Measurements from ENCODE around the gene DST.
"Not testable (repeated sequence)": the region's sequence is repeated elsewhere in the genome, so short reads cannot be mapped to it uniquely, and the experiment has no call there.

The DST gene

GRCh38 chr6:56514395-56514794 lies 128.3 kb downstream of the DST start:
- FAIRE-seq = no peak

GRCh38 chr6:56513631-56514030 lies 129.1 kb downstream of the DST start:
- no peak for FAIRE-seq

- no peak for FAIRE-seq
Measured at GRCh38 chr6:56511591-56511990, 131.1 kb downstream of the DST start.

- FAIRE-seq = no peak
Measured at GRCh38 chr6:56510984-56511531, 131.6 kb downstream of the DST start.

- FAIRE-seq = no peak
Measured at GRCh38 chr6:56509031-56509430, 133.7 kb downstream of the DST start.

GRCh38 chr6:56507517-56507916 lies 135.2 kb downstream of the DST start:
- FAIRE-seq = no peak

GRCh38 chr6:56505512-56506260 lies 137.0 kb downstream of the DST start:
- no peak for FAIRE-seq

- no peak for FAIRE-seq
Measured at GRCh38 chr6:56501993-56502392, 140.7 kb downstream of the DST start.

- FAIRE-seq = no peak
Measured at GRCh38 chr6:56499095-56499494, 143.6 kb downstream of the DST start.

GRCh38 chr6:56497691-56498090 lies 145.0 kb downstream of the DST start:
- no peak for FAIRE-seq

- FAIRE-seq = no peak
Measured at GRCh38 chr6:56497240-56497639, 145.4 kb downstream of the DST start.

GRCh38 chr6:56496650-56497049 lies 146.0 kb downstream of the DST start:
- not testable (repeated sequence) for FAIRE-seq

- no peak for FAIRE-seq
Measured at GRCh38 chr6:56495654-56496053, 147.0 kb downstream of the DST start.

GRCh38 chr6:56491606-56492328 lies 150.9 kb downstream of the DST start:
- FAIRE-seq = no peak

GRCh38 chr6:56490993-56491392 lies 151.7 kb downstream of the DST start:
- FAIRE-seq = no peak

GRCh38 chr6:56489559-56489958 lies 153.1 kb downstream of the DST start:
- FAIRE-seq = no peak

GRCh38 chr6:56488281-56488680 lies 154.4 kb downstream of the DST start:
- no peak for FAIRE-seq

- no peak for FAIRE-seq
Measured at GRCh38 chr6:56486681-56487080, 156.0 kb downstream of the DST start.

- FAIRE-seq = no peak
Measured at GRCh38 chr6:56484669-56485068, 158.0 kb downstream of the DST start.

- FAIRE-seq = no peak
Measured at GRCh38 chr6:56483929-56484328, 158.8 kb downstream of the DST start.

- FAIRE-seq = no peak
Measured at GRCh38 chr6:56482525-56482924, 160.2 kb downstream of the DST start.

- FAIRE-seq = no peak
Measured at GRCh38 chr6:56481957-56482356, 160.7 kb downstream of the DST start.

GRCh38 chr6:56480654-56481337 lies 161.9 kb downstream of the DST start:
- FAIRE-seq = no peak

- no peak for FAIRE-seq
Measured at GRCh38 chr6:56480246-56480645, 162.4 kb downstream of the DST start.
